Measurements from ENCODE around the gene MRPL19. TPM values are rescaled to one million over a fixed set of nuclear protein-coding genes. Genes with fewer than 3 reads are reported as not detected.

MRPL19 gene
- total RNA-seq, 1 experiment from 2014 or later = 73.0 TPM

- Histone ChIP-seq H3T11ph (ENCODE audit: low read length) (no peak overlapping the region), H3K79me2 (ENCODE audit: insufficient read depth, low read length) (no peaks in the 10 kb centered on the region), H2BK120ac (ENCODE audit: low read depth, low read length, poor library complexity, severe bottlenecking) (no peak overlapping the region), H3K23ac (ENCODE audit: insufficient read length, low read depth, low read length) (no peak overlapping the region), H3K14ac (ENCODE audit: insufficient read depth, low read length) (no peak overlapping the region), H2AFZ (ENCODE audit: low read length) (no peak overlapping the region), H2AK5ac (ENCODE audit: insufficient read length, low read length) (no peak overlapping the region), H4K20me1 (ENCODE audit: control insufficient read depth, insufficient read depth, insufficient read length) (no peaks in the 10 kb centered on the region), H3K23me2 (ENCODE audit: insufficient read length, low read depth, low read length, poor library complexity, severe bottlenecking) (no peaks in the 10 kb centered on the region), H3K4me2 (ENCODE audit: insufficient read depth, insufficient read length, low read length) (no peak overlapping the region), H2BK12ac (ENCODE audit: insufficient read length, low read depth, low read length) (no peak overlapping the region), H3K27me3 (ENCODE audit: insufficient read depth, low read length) (no peaks in the 10 kb centered on the region), H3K4me1 (ENCODE audit: insufficient read depth, low read length) (no peaks in the 10 kb centered on the region), H3K18ac (ENCODE audit: insufficient read length, low read depth, low read length) (no peak overlapping the region), H3K4ac (ENCODE audit: low read depth, low read length) (no peak overlapping the region), H4K8ac (replicated peaks; ENCODE audit: insufficient read length, low read depth, low read length) (no peak overlapping the region), H3K27ac (ENCODE audit: insufficient read length, low read depth, low read length) (no peak overlapping the region), H4K91ac (ENCODE audit: insufficient read length, low read depth, low read length) (no peak overlapping the region), H3K9ac (ENCODE audit: extremely low read depth, insufficient read length, low read length) (no peak overlapping the region), H3K9me3 (ENCODE audit: control insufficient read depth, low read depth, low read length) (no peaks in the 10 kb centered on the region), H3K79me1 (ENCODE audit: insufficient read depth, low read depth, low read length, poor library complexity, severe bottlenecking) (no peaks in the 10 kb centered on the region), H4K5ac (ENCODE audit: insufficient read length, low read depth, low read length) (no peak overlapping the region), H2BK15ac (ENCODE audit: low read depth, low read length) (no peak overlapping the region), H2BK20ac (ENCODE audit: low read depth, low read length, poor library complexity, severe bottlenecking) (no peak overlapping the region), H3K56ac (ENCODE audit: insufficient read length, low read depth, low read length) (no peak overlapping the region), H2BK5ac (ENCODE audit: insufficient read length, low read length) (no peak overlapping the region)
- H3K36me3 Mint-ChIP-seq (ENCODE audit: insufficient read depth in 1 of 3, low read depth in 3 of 3) = no peaks in the 10 kb centered on the region; a peak in 1 of 7 replicates
- DNase-seq = no peak
- peak overlapping the region in 1 of 3 experiments; percentile 13; a peak in 1 of 7 replicates for H3K27ac Mint-ChIP-seq
- peaks cover 22 to 29% of the 10 kb centered on the region in 2 experiments for H3K4me1 Mint-ChIP-seq
- no peak overlapping the region for H3K4me3 Mint-ChIP-seq
- peaks cover 0 to 3% of the 10 kb centered on the region in 2 experiments; a peak in 2 of 5 replicates for H3K9me3 Mint-ChIP-seq
- H3K27me3 Mint-ChIP-seq (ENCODE audit: low read depth) = peaks cover 37% of the 10 kb centered on the region
- TF ChIP-seq CTCF (conservative IDR thresholded peaks at IDR 0.05) = no peak
- no CpG with 5 or more reads among the region's 3 CpGs for WGBS (ENCODE audit: extremely low coverage, insufficient read length, low lambda C conversion rate)
Measured at GRCh38 chr2:75607400-75607798, 39.2 kb upstream of the MRPL19 start.
